SU-DHL-6 (cell line): ENCODE results near the gene RORC.

ENCODE experiments used
- H2AFZ ChIP-seq: fragments of 200-600 bp; sonication (generic); 2 replicates; pipeline ENCODE4 v1.6.1; 2014; ENCODE audit warnings: low read depth, mild to moderate bottlenecking, moderate library complexity, mixed read lengths, antibody characterized with exemption, low read length; ENCODE audit not compliant: severe bottlenecking
- H3F3A ChIP-seq: fragments of 200-600 bp; shearing (Covaris generic); 2 replicates; pipeline ENCODE4 v1.6.0; 2016; ENCODE audit warnings: antibody characterized with exemption, mild to moderate bottlenecking; ENCODE audit not compliant: insufficient read depth
- H3K27ac ChIP-seq: fragments of 200-600 bp; sonication (generic); 2 replicates; pipeline ENCODE4 v1.5.1; 2016; ENCODE audit warnings: low read depth, mild to moderate bottlenecking, low read length, moderate library complexity, mixed read lengths
- H3K27me3 ChIP-seq: fragments of 200-600 bp; sonication (generic), shearing (Covaris generic); 2 replicates; pipeline ENCODE4 v1.6.0; 2014; ENCODE audit warnings: mild to moderate bottlenecking, low read length
- H3K36me3 ChIP-seq: fragments of 200-600 bp; sonication (generic); 2 replicates; pipeline ENCODE4 v1.6.1; 2014; ENCODE audit warnings: mild to moderate bottlenecking, low read length, mixed read lengths
- H3K4me2 ChIP-seq: fragments of 300-600, 200-600 bp; shearing (Covaris generic), sonication (generic); 2 replicates; pipeline ENCODE4 v1.6.0; 2014; ENCODE audit warnings: low read length, low read depth, mild to moderate bottlenecking; ENCODE audit not compliant: poor library complexity, severe bottlenecking
- H3K4me3 ChIP-seq: fragments of 200-600 bp; sonication (generic); 2 replicates; pipeline ENCODE4 v1.5.1; 2014; ENCODE audit warnings: antibody characterized with exemption, low read length, mild to moderate bottlenecking, mixed read lengths; ENCODE audit not compliant: insufficient read depth, poor library complexity, severe bottlenecking
- H3K79me2 ChIP-seq: fragments of 200-600 bp; sonication (generic); 2 replicates; pipeline ENCODE4 v1.6.1; 2014; ENCODE audit warnings: mild to moderate bottlenecking, low read length, moderate library complexity; ENCODE audit not compliant: insufficient read depth
- H3K9ac ChIP-seq: fragments of 200-600 bp; sonication (generic); 2 replicates; pipeline ENCODE4 v1.7.0; 2014; ENCODE audit warnings: mild to moderate bottlenecking, low read length
- H3K9me2 ChIP-seq: fragments of 200-600 bp; sonication (generic); replicated peaks from 2 replicates; pipeline ENCODE4 v1.6.1; 2014; ENCODE audit warnings: low read length; ENCODE audit not compliant: insufficient read depth
- H3K9me3 ChIP-seq: fragments of 200-600 bp; sonication (generic); 2 replicates; pipeline ENCODE4 v1.6.1; 2014; ENCODE audit warnings: low read length, mixed read lengths; ENCODE audit not compliant: insufficient read depth
- H4K20me1 ChIP-seq: fragments of 200-600 bp; sonication (generic); 2 replicates; pipeline ENCODE4 v1.6.1; 2014; ENCODE audit warnings: low read depth, mild to moderate bottlenecking, antibody characterized with exemption, low read length, moderate library complexity, mixed read lengths
- EZH2phosphoT487 ChIP-seq: fragments of 200-600 bp; sonication (generic), shearing (Covaris generic); conservative IDR thresholded peaks from 2 replicates; pipeline ENCODE4 v1.6.1; 2018; ENCODE audit warnings: mild to moderate bottlenecking, antibody characterized with exemption, low read length, moderate library complexity, mixed read lengths
- TF ChIP-seq, protein P1 (sequence below): fragments of 200-600 bp; sonication (generic); IDR thresholded peaks from one replicate; pipeline ENCODE4 v1.5.1; 2017; ENCODE audit warnings: antibody characterized with exemption, mild to moderate bottlenecking, low read length, moderate library complexity; ENCODE audit not compliant: insufficient read depth, poor library complexity, severe bottlenecking

RORC gene

DNA sequence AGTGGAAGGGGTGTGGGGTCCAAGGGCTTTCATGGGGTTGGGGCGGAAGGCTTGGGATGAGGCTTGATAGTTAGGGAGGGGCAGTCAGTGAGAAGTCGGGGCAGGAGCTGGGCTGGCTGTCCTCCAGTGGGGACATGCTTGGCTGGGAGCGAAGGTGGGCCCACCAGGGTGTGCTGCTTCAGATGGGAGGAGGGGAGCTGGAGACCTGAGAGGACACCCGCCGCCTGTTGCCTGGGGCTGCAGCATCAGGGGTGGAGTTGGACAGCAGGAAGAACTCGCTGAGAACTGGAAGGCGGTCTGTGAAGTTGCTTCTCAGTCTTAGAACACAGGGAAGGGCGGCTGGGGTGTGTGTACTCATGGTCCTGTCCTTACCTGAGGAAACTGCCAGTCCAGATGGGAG, 20.3 kb upstream of the RORC start:
- no peaks in the 10 kb centered on the region for H3K36me3 ChIP-seq
- no peak overlapping the region for H3K4me3 ChIP-seq
- H2AFZ ChIP-seq, result no peak overlapping the region
- H3K9me2 ChIP-seq, result no peaks in the 10 kb centered on the region
- no peak overlapping the region for H3K9ac ChIP-seq
- no peaks in the 10 kb centered on the region for H3K27me3 ChIP-seq
- TF ChIP-seq, protein P1, sequence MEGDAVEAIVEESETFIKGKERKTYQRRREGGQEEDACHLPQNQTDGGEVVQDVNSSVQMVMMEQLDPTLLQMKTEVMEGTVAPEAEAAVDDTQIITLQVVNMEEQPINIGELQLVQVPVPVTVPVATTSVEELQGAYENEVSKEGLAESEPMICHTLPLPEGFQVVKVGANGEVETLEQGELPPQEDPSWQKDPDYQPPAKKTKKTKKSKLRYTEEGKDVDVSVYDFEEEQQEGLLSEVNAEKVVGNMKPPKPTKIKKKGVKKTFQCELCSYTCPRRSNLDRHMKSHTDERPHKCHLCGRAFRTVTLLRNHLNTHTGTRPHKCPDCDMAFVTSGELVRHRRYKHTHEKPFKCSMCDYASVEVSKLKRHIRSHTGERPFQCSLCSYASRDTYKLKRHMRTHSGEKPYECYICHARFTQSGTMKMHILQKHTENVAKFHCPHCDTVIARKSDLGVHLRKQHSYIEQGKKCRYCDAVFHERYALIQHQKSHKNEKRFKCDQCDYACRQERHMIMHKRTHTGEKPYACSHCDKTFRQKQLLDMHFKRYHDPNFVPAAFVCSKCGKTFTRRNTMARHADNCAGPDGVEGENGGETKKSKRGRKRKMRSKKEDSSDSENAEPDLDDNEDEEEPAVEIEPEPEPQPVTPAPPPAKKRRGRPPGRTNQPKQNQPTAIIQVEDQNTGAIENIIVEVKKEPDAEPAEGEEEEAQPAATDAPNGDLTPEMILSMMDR, result no peak
- no peak for TF ChIP-seq EZH2phosphoT487
- no peaks in the 10 kb centered on the region for H4K20me1 ChIP-seq
- no peak overlapping the region for H3K4me2 ChIP-seq
- no peak overlapping the region for H3K27ac ChIP-seq
- no peaks in the 10 kb centered on the region for H3K9me3 ChIP-seq
- no peaks in the 10 kb centered on the region for H3F3A ChIP-seq
- H3K79me2 ChIP-seq, result no peaks in the 10 kb centered on the region

DNA sequence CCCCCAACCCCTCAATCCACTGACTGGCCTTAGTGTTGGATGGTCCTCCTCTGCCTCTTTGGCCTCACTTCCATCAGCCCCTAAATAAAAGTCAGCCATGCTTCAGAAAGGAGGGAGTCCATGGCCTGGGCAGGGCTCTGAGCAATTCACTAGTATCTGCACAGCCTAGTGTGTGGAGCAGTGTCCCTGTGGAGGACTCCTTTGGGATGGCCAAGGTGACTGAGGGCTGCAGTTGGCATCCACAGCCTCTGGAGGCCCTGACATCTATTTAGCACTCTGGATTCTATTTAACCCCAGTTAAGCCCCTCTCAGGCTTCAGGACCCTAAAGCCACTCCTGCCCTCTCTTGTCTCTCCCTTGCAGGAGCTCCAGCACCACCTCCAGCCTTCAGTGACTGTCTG, 18.3 kb upstream of the RORC start:
- H3K27me3 ChIP-seq, result no peaks in the 10 kb centered on the region
- H3K9me2 ChIP-seq, result no peaks in the 10 kb centered on the region
- no peak overlapping the region for H2AFZ ChIP-seq
- no peaks in the 10 kb centered on the region for H3K9me3 ChIP-seq
- no peak overlapping the region for H3K9ac ChIP-seq
- no peaks in the 10 kb centered on the region for H4K20me1 ChIP-seq
- TF ChIP-seq EZH2phosphoT487, result no peak
- TF ChIP-seq, protein P1, result no peak
- H3K27ac ChIP-seq, result no peak overlapping the region
- no peak overlapping the region for H3K4me2 ChIP-seq
- no peaks in the 10 kb centered on the region for H3F3A ChIP-seq
- no peaks in the 10 kb centered on the region for H3K79me2 ChIP-seq
- H3K36me3 ChIP-seq, result no peaks in the 10 kb centered on the region
- no peak overlapping the region for H3K4me3 ChIP-seq

DNA sequence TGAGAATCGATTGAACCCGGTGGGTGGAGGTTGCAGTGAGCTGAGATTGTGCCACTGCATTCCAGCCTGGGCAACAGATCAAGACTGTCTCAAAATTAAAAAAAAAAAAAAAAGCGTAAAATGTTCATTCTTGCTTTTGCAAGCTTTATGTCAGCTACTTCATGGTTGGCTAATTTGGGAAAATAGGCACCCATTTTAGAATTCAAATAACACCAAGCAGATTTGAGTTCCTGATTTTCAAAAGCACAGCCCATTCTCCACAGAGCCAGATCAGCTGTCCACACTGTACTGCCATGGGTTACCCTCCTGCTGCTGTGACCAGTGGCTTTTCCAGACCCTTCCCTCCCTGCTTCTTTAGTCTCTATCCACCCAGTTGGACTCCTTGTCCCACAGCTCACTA, 17.5 kb upstream of the RORC start:
- Histone ChIP-seq H3F3A (no peaks in the 10 kb centered on the region), H3K79me2 (no peaks in the 10 kb centered on the region), H4K20me1 (no peaks in the 10 kb centered on the region), H3K4me3 (no peak overlapping the region), H3K9me3 (no peaks in the 10 kb centered on the region), H3K36me3 (no peaks in the 10 kb centered on the region), H2AFZ (no peak overlapping the region), H3K27ac (no peak overlapping the region), H3K9me2 (no peaks in the 10 kb centered on the region), H3K27me3 (no peaks in the 10 kb centered on the region), H3K9ac (no peak overlapping the region), H3K4me2 (no peak overlapping the region)
- no peak for TF ChIP-seq EZH2phosphoT487
- TF ChIP-seq, protein P1, result no peak
